HS-5 (cell line): ENCODE data around the gene KCNA10.
A peak's percentile ranks its signal among the peaks of the same experiment; 100 is the strongest.

ENCODE experiments used
- DNase-seq: peaks from one replicate; pipeline ENCODE4 v3.0.0-alpha.2; 2012; ENCODE audit warnings: low read depth

Gene KCNA10

GRCh38 chr1:110495926-110496600 is 22.9 kb downstream of the KCNA10 start:
- DNase-seq = peak; percentile 44

GRCh38 chr1:110494522-110495406 is 24.2 kb downstream of the KCNA10 start:
- DNase-seq = no peak

- DNase-seq = no peak
These were observed 24.9 kb downstream of the KCNA10 start for GRCh38 chr1:110494036-110494435.

- DNase-seq = no peak
These were observed 25.8 kb downstream of the KCNA10 start for GRCh38 chr1:110493059-110493699.

GRCh38 chr1:110492573-110492972 is 26.4 kb downstream of the KCNA10 start:
- no peak for DNase-seq

GRCh38 chr1:110490791-110491451 is 28.1 kb downstream of the KCNA10 start:
- no peak for DNase-seq

GRCh38 chr1:110489973-110490542 is 28.9 kb downstream of the KCNA10 start:
- no peak for DNase-seq

GRCh38 chr1:110489406-110489805 is 29.6 kb downstream of the KCNA10 start:
- DNase-seq = no peak

GRCh38 chr1:110488867-110489266 is 30.1 kb downstream of the KCNA10 start:
- no peak for DNase-seq

- DNase-seq = no peak
These were observed 30.8 kb downstream of the KCNA10 start for GRCh38 chr1:110488161-110488560.

- no peak for DNase-seq
These were observed 31.2 kb downstream of the KCNA10 start for GRCh38 chr1:110487726-110488125.

GRCh38 chr1:110485725-110486124 is 33.2 kb downstream of the KCNA10 start:
- DNase-seq = no peak

GRCh38 chr1:110484801-110485200 is 34.2 kb downstream of the KCNA10 start:
- DNase-seq = no peak

- no peak for DNase-seq
These were observed 35.7 kb downstream of the KCNA10 start for GRCh38 chr1:110483308-110483685.

- DNase-seq = no peak
These were observed 36.2 kb downstream of the KCNA10 start for GRCh38 chr1:110482662-110483307.

- DNase-seq = no peak
These were observed 36.9 kb downstream of the KCNA10 start for GRCh38 chr1:110481968-110482623.

GRCh38 chr1:110480356-110481096 is 38.4 kb downstream of the KCNA10 start:
- DNase-seq = no peak

- no peak for DNase-seq
These were observed 40.1 kb downstream of the KCNA10 start for GRCh38 chr1:110478886-110479285.

GRCh38 chr1:110477967-110478640 is 40.9 kb downstream of the KCNA10 start:
- no peak for DNase-seq
